ENCODE measurements around the gene ISG20L2.

The ISG20L2 gene

GRCh38 chr1:156693848-156694689, 34.5 kb downstream of the ISG20L2 start:
- no peak for DNase-seq (ENCODE audit: low read depth, low spot score)
- H3K4me3 ChIP-seq (ENCODE audit: low read length), result no peak overlapping the region

GRCh38 chr1:156692925-156693847, 35.4 kb downstream of the ISG20L2 start:
- peak overlapping the region; percentile 21 for H3K4me3 ChIP-seq (ENCODE audit: low read length)

GRCh38 chr1:156692441-156692924, 36.1 kb downstream of the ISG20L2 start:
- no peak overlapping the region for H3K4me3 ChIP-seq (ENCODE audit: low read length)
- no peak for DNase-seq (ENCODE audit: low read depth, low spot score)

More at GRCh38 chr1:156692925-156693847, 35.4 kb downstream of the ISG20L2 start:
- peak; percentile 70 for DNase-seq (ENCODE audit: low read depth, low spot score)

GRCh38 chr1:156691665-156692440, 36.7 kb downstream of the ISG20L2 start:
- DNase-seq (ENCODE audit: low read depth, low spot score), result no peak
- H3K4me3 ChIP-seq (ENCODE audit: low read length), result no peak overlapping the region

- no peak overlapping the region for H3K4me3 ChIP-seq (ENCODE audit: low read length)
- no peak for DNase-seq (ENCODE audit: low read depth, low spot score)
Measured at GRCh38 chr1:156691191-156691590, 37.4 kb downstream of the ISG20L2 start.

- no peak overlapping the region for H3K4me3 ChIP-seq (ENCODE audit: low read length)
- no peak for DNase-seq (ENCODE audit: low read depth, low spot score)
Measured at GRCh38 chr1:156690675-156691036, 37.9 kb downstream of the ISG20L2 start.

GRCh38 chr1:156689953-156690674, 38.5 kb downstream of the ISG20L2 start:
- no peak for DNase-seq (ENCODE audit: low read depth, low spot score)
- H3K4me3 ChIP-seq (ENCODE audit: low read length), result no peak overlapping the region

GRCh38 chr1:156689035-156689952, 39.3 kb downstream of the ISG20L2 start:
- peak; percentile 70 for DNase-seq (ENCODE audit: low read depth, low spot score)
- H3K4me3 ChIP-seq (ENCODE audit: low read length), result peak overlapping the region; percentile 33

- no peak overlapping the region for H3K4me3 ChIP-seq (ENCODE audit: low read length)
- DNase-seq (ENCODE audit: low read depth, low spot score), result peak; percentile 47
Measured at GRCh38 chr1:156684227-156684782, 44.3 kb downstream of the ISG20L2 start.

GRCh38 chr1:156682166-156682890, 46.2 kb downstream of the ISG20L2 start:
- no peak for DNase-seq (ENCODE audit: low read depth, low spot score)
- H3K4me3 ChIP-seq (ENCODE audit: low read length), result no peak overlapping the region

- H3K4me3 ChIP-seq (ENCODE audit: low read length), result no peak overlapping the region
- DNase-seq (ENCODE audit: low read depth, low spot score), result no peak
Measured at GRCh38 chr1:156681196-156681960, 47.2 kb downstream of the ISG20L2 start.

GRCh38 chr1:156680056-156680455, 48.5 kb downstream of the ISG20L2 start:
- no peak overlapping the region for H3K4me3 ChIP-seq (ENCODE audit: low read length)
- no peak for DNase-seq (ENCODE audit: low read depth, low spot score)

- H3K4me3 ChIP-seq (ENCODE audit: low read length), result no peak overlapping the region
Measured at GRCh38 chr1:156677616-156678596, 50.7 kb downstream of the ISG20L2 start.

GRCh38 chr1:156676820-156677615, 51.5 kb downstream of the ISG20L2 start, which contains the start of gene NES:
Gene NES, minus strand, starts transcription at chr1:156677407. Its CDS starts 143 bp downstream, at chr1:156677264.
- no peak for DNase-seq (ENCODE audit: low read depth, low spot score)
- no peak within 1 kb of the TSS for H3K4me3 ChIP-seq (ENCODE audit: low read length)

More at GRCh38 chr1:156677616-156678596, 50.7 kb downstream of the ISG20L2 start:
- DNase-seq (ENCODE audit: low read depth, low spot score), result peak; percentile 45
